Measurements from ENCODE around the gene ULK3.

Gene ULK3

DNA sequence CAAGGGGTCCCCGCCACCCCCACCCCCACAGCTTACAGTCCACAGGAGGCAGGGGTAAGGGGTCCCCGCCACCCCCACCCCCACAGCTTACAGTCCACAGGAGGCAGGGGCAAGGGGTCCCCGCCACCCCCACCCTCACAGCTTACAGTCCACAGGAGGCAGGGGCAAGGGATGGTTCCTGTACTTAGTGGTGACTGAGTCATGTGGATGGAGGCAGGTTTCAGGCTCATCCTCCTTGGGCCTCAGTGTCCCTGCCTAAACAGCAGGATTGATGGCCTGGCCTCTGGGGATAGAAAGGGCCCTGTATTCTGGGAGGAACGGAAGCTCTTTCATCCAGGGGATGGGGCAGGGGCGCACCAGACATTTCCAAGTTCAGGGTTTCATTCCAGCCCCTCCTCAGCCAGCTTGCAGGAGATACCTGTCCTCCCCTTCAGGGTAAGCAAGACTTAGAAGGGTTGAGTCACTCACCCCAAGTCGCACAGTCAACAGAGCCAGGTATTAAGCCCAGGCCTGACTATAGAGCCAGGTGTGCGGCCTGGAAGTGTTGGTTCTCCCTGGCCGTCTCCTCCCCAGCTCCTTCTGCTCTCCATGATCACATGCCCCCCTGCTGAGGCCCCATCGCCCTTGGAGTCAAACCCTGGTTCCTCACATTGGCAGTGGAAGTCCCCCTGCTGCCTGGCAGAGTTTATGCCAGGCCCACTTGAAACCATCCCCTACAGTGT is 48.5 kb downstream of the ULK3 start:
- DNase-seq (no peak), ATAC-seq (ENCODE audit: insufficient read depth, low read depth) (no peak)
- H2AFZ ChIP-seq (ENCODE audit: low read depth, low read length): no peak overlapping the region
- H3K79me2 ChIP-seq (ENCODE audit: insufficient read depth, low read length): peaks cover 79% of the 10 kb centered on the region
- no peak overlapping the region for H3K9ac ChIP-seq (ENCODE audit: low read depth, low read length)
- no peak overlapping the region for H3K4me3 ChIP-seq (ENCODE audit: low read depth in 1 of 2, low read length in 2 of 2)
- peaks cover 5% of the 10 kb centered on the region; the same call in 1 of the 2 replicates for H3K4me1 ChIP-seq (ENCODE audit: insufficient read depth, low read length)
- H4K20me1 ChIP-seq (ENCODE audit: insufficient read depth, low read length): peaks cover 76% of the 10 kb centered on the region
- no peaks in the 10 kb centered on the region for H3K27me3 ChIP-seq (ENCODE audit: insufficient read depth, low read length, poor library complexity)
- peaks cover 46% of the 10 kb centered on the region for H3K36me3 ChIP-seq (ENCODE audit: insufficient read depth, low read length)
- H3K4me2 ChIP-seq (ENCODE audit: insufficient read depth, low read length): no peak overlapping the region
- no peak overlapping the region for H3K27ac ChIP-seq (ENCODE audit: low read length)
- TF ChIP-seq, protein P1, sequence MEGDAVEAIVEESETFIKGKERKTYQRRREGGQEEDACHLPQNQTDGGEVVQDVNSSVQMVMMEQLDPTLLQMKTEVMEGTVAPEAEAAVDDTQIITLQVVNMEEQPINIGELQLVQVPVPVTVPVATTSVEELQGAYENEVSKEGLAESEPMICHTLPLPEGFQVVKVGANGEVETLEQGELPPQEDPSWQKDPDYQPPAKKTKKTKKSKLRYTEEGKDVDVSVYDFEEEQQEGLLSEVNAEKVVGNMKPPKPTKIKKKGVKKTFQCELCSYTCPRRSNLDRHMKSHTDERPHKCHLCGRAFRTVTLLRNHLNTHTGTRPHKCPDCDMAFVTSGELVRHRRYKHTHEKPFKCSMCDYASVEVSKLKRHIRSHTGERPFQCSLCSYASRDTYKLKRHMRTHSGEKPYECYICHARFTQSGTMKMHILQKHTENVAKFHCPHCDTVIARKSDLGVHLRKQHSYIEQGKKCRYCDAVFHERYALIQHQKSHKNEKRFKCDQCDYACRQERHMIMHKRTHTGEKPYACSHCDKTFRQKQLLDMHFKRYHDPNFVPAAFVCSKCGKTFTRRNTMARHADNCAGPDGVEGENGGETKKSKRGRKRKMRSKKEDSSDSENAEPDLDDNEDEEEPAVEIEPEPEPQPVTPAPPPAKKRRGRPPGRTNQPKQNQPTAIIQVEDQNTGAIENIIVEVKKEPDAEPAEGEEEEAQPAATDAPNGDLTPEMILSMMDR (IDR thresholded peaks at IDR 0.05; ENCODE audit: borderline replicate concordance, extremely low read depth, low read length, poor library complexity, severe bottlenecking): no peak
- no peak for TF ChIP-seq EZH2 (IDR thresholded peaks at IDR 0.05; ENCODE audit: borderline replicate concordance, low read depth, low read length, severe bottlenecking)
- H3K9me3 ChIP-seq (ENCODE audit: insufficient read depth, low read length, severe bottlenecking): no peaks in the 10 kb centered on the region

DNA sequence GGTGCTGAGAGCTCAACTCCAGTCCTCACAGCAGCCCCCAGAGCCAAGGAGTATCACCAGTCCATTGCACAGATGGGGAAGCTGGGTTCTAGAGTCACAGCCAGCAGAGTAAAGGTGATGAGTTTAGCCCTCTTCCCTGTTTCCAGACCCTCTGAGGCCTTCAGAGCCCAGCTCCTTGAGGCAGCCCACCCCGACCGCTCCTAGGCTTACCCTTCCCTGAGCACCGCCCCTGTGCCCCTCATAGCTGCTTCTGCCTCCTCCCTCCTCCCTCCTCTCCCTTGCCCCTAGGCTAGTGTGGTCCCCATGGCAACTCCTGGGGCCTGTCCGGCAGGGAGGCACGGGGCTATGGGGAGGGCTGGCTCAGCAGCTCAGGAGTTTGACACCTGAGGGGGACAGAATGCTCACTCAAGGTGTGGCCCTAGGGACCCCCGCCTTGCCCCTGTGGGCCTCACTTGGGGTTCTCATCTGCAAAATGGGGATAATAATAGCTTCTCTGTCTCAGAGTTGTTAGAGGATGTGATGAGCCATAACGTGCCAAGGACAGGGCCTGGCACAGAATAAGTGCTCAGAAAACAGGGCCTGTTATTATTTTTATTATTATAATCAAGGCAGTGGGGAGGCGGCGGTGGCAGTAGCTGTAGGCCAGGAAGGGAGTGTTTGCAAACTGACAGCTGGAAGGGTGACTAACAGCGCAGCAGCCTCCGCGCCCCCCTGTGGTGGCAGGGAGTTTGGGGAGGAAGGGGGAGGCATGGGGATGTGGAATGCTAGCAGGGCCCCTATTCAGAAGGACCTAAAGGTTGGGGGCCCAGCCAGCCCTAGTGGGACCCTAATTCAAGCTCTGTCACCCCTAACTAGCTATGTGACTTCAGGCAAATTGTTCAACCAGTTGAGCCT is 49.6 kb downstream of the ULK3 start:
- H3K9ac ChIP-seq (ENCODE audit: low read depth, low read length): no peak overlapping the region
- H3K4me2 ChIP-seq (ENCODE audit: insufficient read depth, low read length): no peak overlapping the region
- peaks cover 15% of the 10 kb centered on the region for H3K4me1 ChIP-seq (ENCODE audit: insufficient read depth, low read length)
- H3K27me3 ChIP-seq (ENCODE audit: insufficient read depth, low read length, poor library complexity): no peaks in the 10 kb centered on the region
- TF ChIP-seq, protein P1 (IDR thresholded peaks at IDR 0.05; ENCODE audit: borderline replicate concordance, extremely low read depth, low read length, poor library complexity, severe bottlenecking): no peak
- TF ChIP-seq EZH2 (IDR thresholded peaks at IDR 0.05; ENCODE audit: borderline replicate concordance, low read depth, low read length, severe bottlenecking): no peak
- H3K9me3 ChIP-seq (ENCODE audit: insufficient read depth, low read length, severe bottlenecking): no peaks in the 10 kb centered on the region
- H2AFZ ChIP-seq (ENCODE audit: low read depth, low read length): no peak overlapping the region
- H3K27ac ChIP-seq (ENCODE audit: low read length): no peak overlapping the region
- ATAC-seq (ENCODE audit: insufficient read depth, low read depth) (no peak), DNase-seq (no peak)
- H4K20me1 ChIP-seq (ENCODE audit: insufficient read depth, low read length): peaks cover 78% of the 10 kb centered on the region
- peaks cover 45% of the 10 kb centered on the region for H3K36me3 ChIP-seq (ENCODE audit: insufficient read depth, low read length)
- H3K79me2 ChIP-seq (ENCODE audit: insufficient read depth, low read length): peaks cover 89% of the 10 kb centered on the region
- no peak overlapping the region for H3K4me3 ChIP-seq (ENCODE audit: low read depth in 1 of 2, low read length in 2 of 2)

DNA sequence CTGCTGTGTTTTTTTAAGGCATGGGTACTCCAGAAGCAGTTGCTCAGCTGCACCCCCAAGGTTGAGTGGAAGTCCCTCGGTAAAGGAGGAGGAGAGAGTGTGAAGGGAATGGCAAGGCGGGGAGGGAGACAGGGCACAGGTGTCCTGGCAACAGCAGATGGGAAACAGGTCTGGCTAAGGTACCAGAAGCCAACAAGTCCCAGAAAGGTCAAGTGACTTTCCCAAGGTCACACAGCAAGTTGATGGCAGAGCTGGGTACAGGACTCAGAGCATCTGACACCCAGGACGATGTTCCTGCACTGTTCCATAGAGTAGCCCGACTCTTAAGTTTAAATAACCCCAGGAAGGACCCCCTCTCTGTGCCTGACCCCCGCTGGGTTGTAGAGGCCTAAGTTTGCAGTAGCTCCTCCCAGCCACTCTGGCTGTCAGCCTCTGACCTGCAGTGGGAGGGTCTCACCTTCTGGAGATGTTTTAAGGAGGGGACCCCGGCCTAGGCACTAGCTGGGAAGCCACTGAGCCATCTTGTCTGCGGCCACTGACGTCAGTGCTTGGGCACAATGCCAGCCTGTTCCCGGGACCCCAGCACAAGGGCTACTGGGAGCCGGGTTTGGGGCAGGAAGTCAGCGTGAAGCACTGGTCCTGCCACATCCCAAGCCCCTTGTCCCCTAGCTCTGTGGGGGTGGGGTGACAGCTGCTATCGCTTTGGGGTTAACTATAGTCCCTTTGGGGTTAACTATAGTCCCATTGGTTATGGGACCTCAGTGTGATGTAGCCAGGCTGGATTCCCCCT is 50.5 kb downstream of the ULK3 start:
- H3K4me3 ChIP-seq (ENCODE audit: low read depth in 1 of 2, low read length in 2 of 2): no peak overlapping the region
- peaks cover 87% of the 10 kb centered on the region for H3K79me2 ChIP-seq (ENCODE audit: insufficient read depth, low read length)
- peaks cover 73% of the 10 kb centered on the region for H4K20me1 ChIP-seq (ENCODE audit: insufficient read depth, low read length)
- no peak overlapping the region for H3K4me2 ChIP-seq (ENCODE audit: insufficient read depth, low read length)
- DNase-seq (no peak), ATAC-seq (ENCODE audit: insufficient read depth, low read depth) (no peak)
- no peaks in the 10 kb centered on the region for H3K27me3 ChIP-seq (ENCODE audit: insufficient read depth, low read length, poor library complexity)
- H2AFZ ChIP-seq (ENCODE audit: low read depth, low read length): no peak overlapping the region
- H3K36me3 ChIP-seq (ENCODE audit: insufficient read depth, low read length): peaks cover 40% of the 10 kb centered on the region
- H3K27ac ChIP-seq (ENCODE audit: low read length): no peak overlapping the region
- H3K9ac ChIP-seq (ENCODE audit: low read depth, low read length): no peak overlapping the region
- no peaks in the 10 kb centered on the region for H3K9me3 ChIP-seq (ENCODE audit: insufficient read depth, low read length, severe bottlenecking)
- TF ChIP-seq, protein P1 (IDR thresholded peaks at IDR 0.05; ENCODE audit: borderline replicate concordance, extremely low read depth, low read length, poor library complexity, severe bottlenecking): no peak
- TF ChIP-seq EZH2 (IDR thresholded peaks at IDR 0.05; ENCODE audit: borderline replicate concordance, low read depth, low read length, severe bottlenecking): no peak
- H3K4me1 ChIP-seq (ENCODE audit: insufficient read depth, low read length): peaks cover 24% of the 10 kb centered on the region
